Astrocyte of the hippocampus (primary cell): ENCODE data around the gene ATXN1.
"Not testable (repeated sequence)": the region's sequence is repeated elsewhere in the genome, so short reads cannot be mapped to it uniquely, and the experiment has no call there.

ENCODE experiments used
- DNase-seq: peaks from one replicate; pipeline ENCODE4 v3.0.0; 2011; ENCODE audit warnings: low read depth, low spot score

Gene ATXN1

DNA sequence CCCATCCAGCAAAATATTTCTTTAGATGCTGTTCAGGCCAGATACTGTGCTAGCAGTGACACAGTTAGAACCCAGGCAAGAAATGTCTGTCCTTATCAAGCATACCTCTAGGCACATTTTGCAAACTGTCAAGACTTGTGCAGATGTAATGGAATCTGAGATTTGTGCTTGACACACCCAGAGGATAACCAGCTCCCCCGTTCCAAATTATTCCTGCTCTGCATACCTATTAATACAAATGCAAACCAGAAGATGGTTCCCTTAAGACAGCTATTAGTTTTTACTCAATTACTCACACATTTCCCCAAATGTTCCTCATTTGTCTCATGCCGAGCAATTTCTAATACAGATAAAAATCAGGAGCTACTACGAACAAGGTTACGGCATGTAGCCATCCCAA lies 40.4 kb downstream of the ATXN1 start:
- DNase-seq = no peak

DNA sequence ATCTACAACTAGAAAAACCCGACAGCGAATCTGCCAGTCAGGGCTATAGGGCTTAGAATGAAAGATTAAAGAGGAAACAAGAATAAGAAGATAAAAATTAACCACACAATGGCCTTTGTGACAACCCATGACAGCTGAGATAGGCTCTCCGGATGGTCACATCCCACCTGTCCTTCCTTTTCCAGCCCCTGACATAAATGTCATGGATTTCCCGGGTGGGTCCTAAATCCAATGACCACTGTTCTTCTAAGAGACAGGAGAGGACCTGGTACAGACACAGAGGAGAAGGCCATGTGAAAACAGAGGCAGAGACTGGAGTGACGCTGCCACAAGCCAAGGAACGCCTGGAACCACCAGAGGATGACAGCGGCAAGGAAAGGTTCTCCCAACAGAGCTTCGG lies 41.8 kb downstream of the ATXN1 start:
- DNase-seq = no peak

GRCh38 chr6:16718356-16718755 lies 42.9 kb downstream of the ATXN1 start:
- no peak for DNase-seq

DNA sequence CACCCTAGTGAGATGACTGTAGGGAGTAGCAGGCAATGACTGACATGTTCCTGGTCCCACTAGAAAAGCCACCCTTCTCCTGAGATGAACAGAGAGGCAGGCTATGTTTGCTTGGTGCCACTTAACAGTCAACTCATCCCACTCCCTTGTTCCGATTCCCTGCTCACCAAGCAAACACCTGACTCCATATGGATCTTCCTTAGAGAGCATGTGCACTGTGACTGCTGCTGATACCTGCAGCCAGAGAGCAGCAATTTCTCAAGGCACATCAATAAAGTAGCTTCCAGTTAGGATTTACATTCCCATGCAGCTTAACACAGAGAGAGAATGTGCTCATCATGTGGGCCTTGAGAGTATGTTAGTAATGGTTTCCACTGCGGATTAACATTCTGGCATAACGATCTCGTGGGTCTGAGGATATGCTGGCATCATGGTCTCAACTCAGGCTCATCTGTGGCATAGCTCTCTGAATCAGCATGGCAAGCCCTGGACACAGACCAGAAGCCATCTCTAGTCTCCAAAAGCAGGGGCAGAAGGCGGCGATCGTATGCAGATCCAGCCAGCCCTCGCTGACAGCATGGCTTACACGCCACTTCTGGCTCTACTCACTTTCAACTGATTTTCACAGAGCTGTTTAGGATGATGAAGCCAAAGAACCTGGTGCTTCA lies 43.9 kb downstream of the ATXN1 start:
- no peak for DNase-seq

DNA sequence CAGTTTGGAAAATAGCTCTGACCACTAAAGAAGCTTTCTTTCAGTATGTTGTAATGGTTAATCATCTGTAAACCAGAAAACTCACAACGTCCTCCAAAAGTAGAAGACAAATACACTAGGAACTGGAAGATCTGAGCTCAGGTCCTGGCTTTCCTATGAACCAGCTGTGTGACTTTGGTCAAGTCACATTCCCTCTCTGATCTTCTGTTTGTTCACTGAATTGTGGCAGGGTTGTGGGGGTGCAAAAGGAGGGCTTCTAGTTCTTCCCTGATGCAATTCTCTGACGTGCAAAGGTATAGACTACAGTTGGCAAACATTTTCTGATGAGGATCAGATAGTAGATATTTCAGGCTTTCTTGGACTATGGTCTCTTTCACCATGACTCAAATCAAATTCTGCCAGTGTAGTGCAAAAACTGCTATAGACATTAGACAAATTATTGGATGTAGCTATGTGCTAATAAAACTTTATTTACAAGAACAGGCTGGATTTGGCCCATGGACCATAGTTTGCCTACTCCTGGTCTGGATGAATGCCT lies 44.9 kb downstream of the ATXN1 start:
- DNase-seq = no peak

DNA sequence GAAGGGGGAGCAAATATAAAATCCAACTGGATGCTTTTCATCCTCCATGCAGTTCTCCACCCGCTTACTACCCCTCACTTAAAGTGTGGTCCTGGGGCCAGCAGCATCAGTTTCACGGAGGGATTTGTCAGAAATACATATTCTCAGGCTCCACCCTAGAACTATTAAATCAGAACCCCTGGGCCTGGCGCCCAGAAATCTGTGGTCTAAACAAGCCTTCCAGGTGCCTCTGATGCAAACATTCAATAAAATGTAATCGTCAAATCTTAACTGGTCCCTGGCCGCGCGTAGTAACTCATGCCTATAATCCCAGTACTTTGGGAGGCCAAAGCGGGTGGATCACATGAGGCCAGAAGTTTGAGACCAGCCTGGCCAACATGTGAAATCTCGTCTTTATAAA lies 47.7 kb downstream of the ATXN1 start:
- DNase-seq = no peak

- DNase-seq = peak; percentile 85
Measured at GRCh38 chr6:16712931-16713484, 48.3 kb downstream of the ATXN1 start.

DNA sequence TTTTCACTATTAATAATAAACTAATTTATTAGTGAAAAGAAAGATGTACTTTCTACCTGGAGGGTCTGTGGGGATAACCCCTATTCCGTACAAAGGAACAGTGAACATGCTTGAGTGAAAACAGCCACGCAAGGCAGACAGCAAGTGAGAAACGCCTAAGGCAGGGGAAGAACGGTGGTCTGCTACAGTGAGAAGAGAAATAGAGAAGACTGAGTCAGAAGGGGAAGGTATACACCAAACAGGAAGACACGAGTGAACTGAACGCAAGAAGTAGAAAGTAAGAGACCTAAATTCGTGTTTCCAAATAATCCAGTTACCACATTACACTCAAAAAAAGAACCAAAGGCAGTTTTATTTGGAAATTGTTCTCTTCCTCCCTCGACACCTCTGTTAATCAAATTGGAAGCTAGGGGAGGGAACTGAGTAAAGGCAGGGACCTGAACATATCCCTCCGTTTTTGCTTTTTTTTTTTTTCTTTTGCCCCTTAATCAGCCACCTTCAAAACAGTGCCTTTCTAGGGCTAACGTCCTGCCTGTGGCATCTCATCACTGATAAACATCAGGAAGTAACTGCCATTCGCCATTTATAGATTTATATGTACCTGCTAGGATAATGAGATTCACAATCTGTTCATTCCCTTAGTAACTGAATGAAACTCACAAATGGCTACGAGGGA lies 48.9 kb downstream of the ATXN1 start:
- no peak for DNase-seq

DNA sequence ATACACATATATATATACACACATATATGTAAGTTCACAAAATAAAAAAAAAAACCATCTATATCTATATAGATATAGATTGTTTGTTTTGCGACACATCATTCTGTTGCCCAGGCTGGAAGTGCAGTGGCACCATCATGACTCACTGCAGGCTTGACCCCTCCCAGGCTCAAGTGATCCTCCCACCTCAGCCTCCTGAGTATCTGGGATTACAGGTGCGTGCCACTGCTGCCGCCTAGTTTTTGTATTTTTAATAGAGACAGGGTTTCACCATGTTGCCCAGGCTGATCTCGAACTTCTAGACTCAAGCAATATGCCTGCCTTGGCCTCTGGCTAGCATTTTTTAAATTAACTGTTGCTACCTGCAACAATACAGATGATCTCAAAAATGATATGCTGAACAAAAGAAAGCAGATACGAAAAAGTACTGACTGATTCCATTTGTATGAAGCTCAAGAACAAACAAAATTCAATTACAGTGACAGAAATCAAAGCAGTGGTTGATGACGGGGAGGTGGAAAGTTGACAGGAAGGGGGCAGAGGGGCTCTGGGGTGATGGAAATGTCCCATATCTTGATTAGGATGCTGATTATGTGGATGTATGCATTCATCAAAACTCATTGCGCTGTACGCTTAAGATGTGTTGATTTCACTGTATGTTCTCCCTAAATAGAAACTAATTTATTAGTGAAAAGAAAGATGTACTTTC lies 49.6 kb downstream of the ATXN1 start:
- no peak for DNase-seq

GRCh38 chr6:16706911-16707783 lies 54.1 kb downstream of the ATXN1 start:
- DNase-seq = no peak

DNA sequence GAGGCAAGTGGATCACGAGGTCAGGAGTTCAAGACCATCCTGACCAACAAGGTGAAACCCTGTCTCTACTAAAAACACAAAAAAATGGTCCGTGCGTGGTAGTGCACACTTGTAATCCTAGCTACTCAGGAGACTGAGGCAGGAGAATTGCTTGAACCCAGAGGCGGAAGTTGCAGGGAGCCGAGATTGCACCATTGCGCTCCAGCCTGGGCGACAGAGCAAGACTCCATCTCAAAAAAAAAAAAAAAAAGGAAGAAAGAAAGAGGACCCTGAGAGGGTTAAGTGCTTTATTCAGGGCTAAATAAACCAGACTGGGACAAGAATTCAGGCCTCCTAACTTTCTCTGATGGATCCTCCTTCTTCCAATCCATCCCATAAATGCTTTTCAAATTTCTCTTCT lies 54.8 kb downstream of the ATXN1 start:
- not testable (repeated sequence) for DNase-seq

- DNase-seq = no peak
Measured at GRCh38 chr6:16706029-16706428, 55.2 kb downstream of the ATXN1 start.

DNA sequence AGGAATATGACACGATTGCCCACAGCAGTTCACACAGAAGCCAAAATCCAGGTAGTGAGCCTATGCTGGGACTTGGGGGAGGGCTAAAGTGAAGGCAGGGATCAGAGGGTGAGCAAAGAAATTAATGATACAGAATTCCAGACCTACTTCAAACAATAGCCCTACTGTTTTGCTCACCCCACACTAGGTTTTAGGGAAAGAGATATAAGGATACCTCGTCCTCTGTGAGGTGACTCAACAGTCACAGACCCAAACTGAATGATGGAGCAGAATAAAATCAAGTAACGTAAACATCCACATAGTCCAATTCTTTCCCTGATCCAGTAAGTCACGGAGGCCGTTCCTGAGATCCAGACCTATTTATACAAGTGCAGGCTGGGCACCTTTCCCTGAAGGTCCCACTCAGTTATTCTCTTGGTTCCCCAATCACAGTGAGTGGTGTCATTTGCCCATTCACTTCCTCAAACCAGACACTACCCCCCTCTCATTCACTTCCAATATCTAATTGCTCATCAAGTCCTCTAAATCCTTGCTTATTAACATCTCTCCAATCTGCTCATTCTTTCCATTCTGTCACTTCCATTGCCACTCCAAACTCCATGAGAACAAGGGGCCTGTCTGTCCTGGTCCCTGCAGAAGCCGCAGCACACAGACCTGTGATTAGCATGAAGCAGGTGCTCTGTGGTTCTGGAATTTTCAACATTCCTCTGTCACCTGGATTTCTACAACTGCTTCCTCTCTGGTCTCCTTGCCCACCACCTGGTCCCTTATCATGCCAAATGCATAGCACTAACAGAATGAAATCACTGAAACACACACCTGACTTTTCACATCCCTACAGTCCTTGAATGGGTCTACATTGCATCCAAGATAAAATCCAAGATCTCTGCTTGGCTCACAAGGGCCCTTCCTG lies 55.9 kb downstream of the ATXN1 start:
- no peak for DNase-seq

DNA sequence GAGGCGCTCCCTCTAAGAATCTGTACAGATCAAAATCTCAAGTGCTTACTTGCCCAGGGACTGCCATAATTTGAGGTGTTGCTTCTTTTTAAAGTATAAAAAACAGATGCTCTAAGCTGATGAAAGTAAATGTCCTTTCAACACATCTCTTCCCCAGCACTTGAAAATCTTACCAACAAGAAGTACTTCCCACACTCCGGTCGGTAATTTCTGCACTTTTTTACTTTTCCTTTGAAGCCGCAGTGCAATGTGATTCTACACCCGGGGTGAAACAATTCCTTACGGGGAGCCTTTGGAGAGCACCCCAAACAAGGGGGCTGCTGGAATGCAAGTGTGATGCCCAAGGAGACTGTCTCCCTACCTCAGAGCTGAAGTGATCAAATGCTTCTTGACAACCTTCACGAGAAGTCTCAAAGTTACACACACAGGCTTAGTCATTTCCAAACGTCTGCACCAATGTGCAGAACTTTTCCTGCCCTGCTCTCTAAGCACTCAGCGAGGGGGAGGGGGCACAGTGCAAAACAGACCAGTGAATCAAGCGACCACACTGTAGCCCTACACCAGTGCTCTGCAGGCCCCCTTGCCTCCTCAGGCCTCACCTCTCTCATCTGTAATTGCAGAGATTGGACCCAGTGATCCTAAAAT lies 56.7 kb downstream of the ATXN1 start:
- DNase-seq = peak; percentile 72

GRCh38 chr6:16702627-16703378 lies 58.5 kb downstream of the ATXN1 start:
- DNase-seq = not testable (repeated sequence)

GRCh38 chr6:16700916-16701234 lies 60.4 kb downstream of the ATXN1 start:
- no peak for DNase-seq

DNA sequence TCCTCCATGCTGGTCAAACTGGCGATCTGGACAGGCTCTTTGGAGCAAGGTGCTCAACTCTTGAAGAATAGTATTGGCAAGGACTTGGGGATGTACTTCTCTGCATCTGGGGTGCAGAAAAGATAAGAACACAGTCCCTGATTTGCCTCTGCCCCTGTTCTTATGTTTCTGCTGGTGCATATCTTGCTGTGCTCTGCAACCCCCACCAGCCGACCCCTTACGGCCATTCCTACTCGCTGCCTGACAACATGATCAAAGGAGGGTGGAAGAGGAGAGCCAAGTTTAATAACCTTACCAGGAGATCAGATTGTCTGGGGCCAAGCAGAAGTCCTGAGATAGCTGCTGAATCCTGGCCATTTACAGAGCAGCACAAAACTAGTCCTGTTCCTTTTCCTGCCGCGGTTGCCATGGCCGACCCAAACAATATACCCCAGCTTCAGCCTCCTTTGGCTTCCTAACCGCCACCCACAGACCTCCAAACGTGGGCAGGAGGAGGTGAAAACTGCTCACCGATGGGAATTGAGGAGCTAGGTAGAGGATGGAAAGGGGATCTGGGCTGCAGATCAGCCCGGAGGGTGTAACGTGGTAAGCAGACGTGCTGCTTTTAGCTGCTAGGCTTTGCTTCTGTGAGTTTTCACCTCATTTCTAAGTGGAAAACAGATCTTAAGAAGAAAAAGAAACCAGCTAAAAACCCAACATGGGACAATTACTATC lies 60.9 kb downstream of the ATXN1 start:
- no peak for DNase-seq
